G401 (cell line): Measurements from ENCODE around the gene FOLR2. TPM values are rescaled to one million over a fixed set of nuclear protein-coding genes. Genes with fewer than 3 reads are reported as not detected.
"Not testable (repeated sequence)": the region's sequence is repeated elsewhere in the genome, so short reads cannot be mapped to it uniquely, and the experiment has no call there.

Experiments used
- DNase-seq: peaks from one replicate; pipeline ENCODE4 v3.0.0-alpha.2; 2015; ENCODE audit warnings: low spot score
- in situ Hi-C: cut with HindIII; loops from 2 replicates; pipeline ENCODE4 v1.10.0; 2016; ENCODE audit warnings: low sequenced_read_pairs, mixed read lengths
- total RNA-seq: library from RNA; depleted of rRNA; stranded (reverse); fragments of >200 nt; shearing (Covaris generic); gene quantifications from 2 replicates; pipeline ENCODE4 v1.2.3, GENCODE V29; 2014

FOLR2 gene
- total RNA-seq, 1 experiment from 2014 or later: not detected

GRCh38 chr11:72203163-72203562 is 13.4 kb upstream of the FOLR2 start:
- in situ Hi-C loops: no loop called here

GRCh38 chr11:72204886-72205285 is 11.7 kb upstream of the FOLR2 start:
- no peak for DNase-seq
- in situ Hi-C loops: no loop called here

More at GRCh38 chr11:72203163-72203562, 13.4 kb upstream of the FOLR2 start:
- no peak for DNase-seq

DNA sequence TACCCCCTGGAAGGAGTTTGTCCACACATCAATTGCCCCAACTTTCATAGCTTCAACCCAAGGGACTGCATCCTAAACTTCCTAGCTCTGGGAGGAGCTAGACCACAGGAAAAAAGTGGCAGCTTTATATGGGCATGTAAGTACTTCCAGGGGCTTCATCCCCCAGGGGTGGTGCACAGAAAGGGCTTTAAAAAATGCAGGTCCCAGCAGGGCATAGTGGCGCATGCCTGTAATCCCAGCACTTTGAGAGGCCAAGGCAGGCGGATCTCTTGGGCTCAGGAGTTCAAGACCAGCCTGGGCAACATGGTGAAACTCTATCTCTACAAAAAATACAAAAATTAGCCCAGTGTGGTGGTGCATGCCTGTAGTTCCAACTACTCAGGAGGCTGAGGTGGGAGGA is 9.8 kb upstream of the FOLR2 start:
- DNase-seq, in situ Hi-C loops: not testable (repeated sequence)

- in situ Hi-C loops: no loop called here
- DNase-seq: no peak
Observed at GRCh38 chr11:72208281-72208680, 8.3 kb upstream of the FOLR2 start.

DNA sequence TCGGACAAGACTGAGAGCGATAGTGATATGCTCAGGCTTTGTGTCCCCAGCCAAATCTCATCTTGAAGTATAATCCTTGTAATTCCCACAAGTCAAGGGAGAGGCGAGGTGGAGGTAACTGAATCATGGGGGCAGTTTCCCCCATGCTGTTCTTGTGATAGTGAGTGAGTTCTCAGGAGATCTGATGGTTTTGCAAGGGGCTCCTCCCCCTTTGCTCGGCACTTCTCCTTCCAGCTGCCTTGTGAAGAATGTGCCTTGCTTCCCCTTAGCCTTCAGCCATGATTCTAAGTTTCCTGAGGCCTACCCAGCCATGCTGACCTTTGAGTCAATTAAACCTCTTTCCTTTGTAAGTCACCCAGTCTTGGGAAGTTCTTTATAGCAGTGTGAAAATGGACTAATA is 7.5 kb upstream of the FOLR2 start:
- in situ Hi-C loops: no loop called here

GRCh38 chr11:72217841-72218240 is 1.2 kb downstream of the FOLR2 start:
- no peak for DNase-seq
- in situ Hi-C loops: no loop called here

More for the DNA sequence above, 7.5 kb upstream of the FOLR2 start:
- no peak for DNase-seq

- no peak for DNase-seq
- in situ Hi-C loops: no loop called here
Observed at GRCh38 chr11:72218251-72218745, 1.7 kb downstream of the FOLR2 start.

DNA sequence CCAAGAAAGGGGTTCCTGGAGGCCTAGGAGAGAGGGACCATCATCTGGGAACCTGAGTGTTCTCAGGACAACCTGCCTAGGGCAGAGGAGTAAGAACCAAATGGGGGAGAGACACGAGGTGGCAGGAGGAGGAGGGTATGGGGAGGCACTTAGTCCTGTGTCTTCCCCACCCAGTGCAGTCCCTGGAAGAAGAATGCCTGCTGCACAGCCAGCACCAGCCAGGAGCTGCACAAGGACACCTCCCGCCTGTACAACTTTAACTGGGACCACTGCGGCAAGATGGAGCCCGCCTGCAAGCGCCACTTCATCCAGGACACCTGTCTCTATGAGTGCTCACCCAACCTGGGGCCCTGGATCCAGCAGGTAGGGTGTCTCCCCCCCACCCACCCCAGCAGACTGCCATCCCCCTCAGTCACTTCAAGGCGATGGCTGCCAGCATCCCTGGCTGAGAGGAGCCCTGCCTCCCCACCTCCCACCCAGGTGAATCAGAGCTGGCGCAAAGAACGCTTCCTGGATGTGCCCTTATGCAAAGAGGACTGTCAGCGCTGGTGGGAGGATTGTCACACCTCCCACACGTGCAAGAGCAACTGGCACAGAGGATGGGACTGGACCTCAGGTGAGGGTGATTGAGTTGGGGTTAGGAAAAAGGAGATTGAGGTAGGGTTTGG is 4.2 kb downstream of the FOLR2 start:
- in situ Hi-C loops: no loop called here
- DNase-seq: no peak

DNA sequence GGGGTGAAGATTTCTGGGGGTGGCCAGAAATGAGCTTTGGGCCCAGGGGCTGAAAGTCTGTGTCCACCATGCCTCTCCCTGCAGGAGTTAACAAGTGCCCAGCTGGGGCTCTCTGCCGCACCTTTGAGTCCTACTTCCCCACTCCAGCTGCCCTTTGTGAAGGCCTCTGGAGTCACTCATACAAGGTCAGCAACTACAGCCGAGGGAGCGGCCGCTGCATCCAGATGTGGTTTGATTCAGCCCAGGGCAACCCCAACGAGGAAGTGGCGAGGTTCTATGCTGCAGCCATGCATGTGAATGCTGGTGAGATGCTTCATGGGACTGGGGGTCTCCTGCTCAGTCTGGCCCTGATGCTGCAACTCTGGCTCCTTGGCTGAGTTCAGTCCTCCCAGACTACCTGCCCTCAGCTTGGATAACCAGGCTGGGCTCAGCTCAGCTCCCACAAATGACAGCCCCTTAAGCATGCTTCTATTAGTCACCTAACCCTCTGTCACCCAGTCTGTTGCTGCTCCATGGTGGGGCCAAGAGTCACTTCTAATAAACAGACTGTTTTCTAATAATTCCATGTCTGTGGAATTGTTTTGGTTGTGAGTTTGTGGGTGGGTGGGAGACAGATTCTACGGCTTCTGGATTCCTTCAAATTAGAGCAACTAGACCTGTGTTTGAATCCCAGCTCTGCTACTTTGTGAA is 4.9 kb downstream of the FOLR2 start:
- in situ Hi-C loops: no loop called here
- DNase-seq: no peak

DNA sequence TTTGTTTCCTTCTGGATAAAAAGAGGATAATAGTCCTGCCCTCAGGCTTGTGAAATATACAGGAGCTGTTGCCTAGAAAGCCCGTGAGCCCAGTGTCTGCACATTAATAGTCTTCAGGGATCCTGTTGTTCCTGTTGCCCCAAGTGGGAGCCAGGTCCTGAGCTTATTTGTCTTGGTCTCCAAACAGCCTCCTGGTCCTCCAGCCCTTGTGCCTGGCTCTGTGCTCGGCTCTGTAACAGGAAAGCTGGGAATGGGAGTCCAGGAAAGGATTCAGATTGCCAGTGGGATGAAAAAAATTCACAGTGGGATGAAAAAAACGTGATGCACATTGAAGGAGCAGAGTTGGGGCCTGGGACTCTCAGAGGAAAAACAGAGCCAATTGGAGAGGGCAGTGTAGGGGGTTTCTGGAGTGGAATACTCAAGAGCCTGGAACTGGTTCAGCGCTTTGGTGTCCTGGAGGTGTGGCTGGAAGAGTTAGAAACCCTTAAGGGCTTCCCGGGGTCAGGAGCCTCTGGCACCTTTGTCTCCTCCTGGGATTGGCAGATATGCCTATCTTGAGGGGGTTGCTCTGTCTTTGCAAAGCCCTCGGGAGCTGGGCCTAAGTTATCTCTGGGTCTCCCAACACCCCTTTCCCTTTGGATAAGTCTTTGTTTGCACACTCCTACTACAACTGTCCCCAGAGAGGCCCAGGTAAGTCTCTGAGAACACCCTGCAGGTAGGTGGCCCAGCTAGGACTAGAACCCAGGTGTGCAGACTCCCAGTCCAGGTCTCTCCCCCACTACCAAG is 5.7 kb downstream of the FOLR2 start:
- no peak for DNase-seq
- in situ Hi-C loops: no loop called here

- DNase-seq: peak; percentile 65
- in situ Hi-C loops: no loop called here
Observed at GRCh38 chr11:72222907-72223614, 6.5 kb downstream of the FOLR2 start.

GRCh38 chr11:72223615-72224563 is 7.3 kb downstream of the FOLR2 start:
- peak; percentile 7 for DNase-seq
- in situ Hi-C loops: no loop called here

DNA sequence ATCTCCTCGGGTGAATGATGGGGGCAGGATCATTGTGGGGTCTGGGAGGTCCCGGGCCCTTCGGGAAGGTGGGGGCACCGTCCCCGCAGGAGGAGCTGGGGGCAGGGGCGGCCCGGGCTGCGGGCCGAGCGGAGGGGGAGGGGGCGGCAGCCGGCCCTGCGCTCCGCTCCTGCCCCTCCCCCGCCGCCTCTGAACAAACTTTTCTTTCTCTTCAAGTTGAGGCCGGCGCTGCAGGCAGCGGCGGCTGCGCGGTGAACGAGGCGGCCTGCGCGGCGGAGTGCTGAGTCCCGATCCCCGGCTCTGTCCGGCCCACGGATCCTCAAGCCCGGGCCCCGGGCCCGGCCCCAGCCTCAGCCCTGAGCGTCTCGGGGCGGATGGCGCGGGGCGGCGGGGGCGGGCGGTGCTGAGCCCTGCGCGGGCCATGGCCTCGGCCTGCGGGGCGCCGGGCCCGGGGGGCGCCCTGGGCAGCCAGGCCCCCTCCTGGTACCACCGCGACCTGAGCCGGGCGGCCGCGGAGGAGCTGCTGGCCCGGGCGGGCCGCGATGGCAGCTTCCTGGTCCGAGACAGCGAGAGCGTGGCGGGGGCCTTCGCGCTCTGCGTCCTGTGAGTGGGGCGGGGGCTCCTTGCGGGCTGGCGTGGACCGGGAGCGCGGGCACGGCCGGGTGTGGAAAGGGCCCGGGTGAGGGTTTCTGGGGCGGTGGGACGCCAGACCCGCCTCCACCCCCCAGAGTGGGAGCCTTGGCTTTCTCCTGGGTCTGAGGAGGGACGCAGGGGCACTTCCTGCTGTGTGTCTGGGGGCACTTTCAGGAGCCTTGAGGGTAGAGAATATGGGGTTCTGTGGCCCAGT is 8.2 kb downstream of the FOLR2 start, which contains the start of gene INPPL1:
Gene INPPL1 (plus strand): TSS at position 204 of the 847 bp plus-strand sequence. CDS start 218 bp downstream, at position 422.
- in situ Hi-C loops: no loop called here
- DNase-seq: no peak

- no peak for DNase-seq
- in situ Hi-C loops: no loop called here
Observed at GRCh38 chr11:72225411-72225951, 8.9 kb downstream of the FOLR2 start.

DNA sequence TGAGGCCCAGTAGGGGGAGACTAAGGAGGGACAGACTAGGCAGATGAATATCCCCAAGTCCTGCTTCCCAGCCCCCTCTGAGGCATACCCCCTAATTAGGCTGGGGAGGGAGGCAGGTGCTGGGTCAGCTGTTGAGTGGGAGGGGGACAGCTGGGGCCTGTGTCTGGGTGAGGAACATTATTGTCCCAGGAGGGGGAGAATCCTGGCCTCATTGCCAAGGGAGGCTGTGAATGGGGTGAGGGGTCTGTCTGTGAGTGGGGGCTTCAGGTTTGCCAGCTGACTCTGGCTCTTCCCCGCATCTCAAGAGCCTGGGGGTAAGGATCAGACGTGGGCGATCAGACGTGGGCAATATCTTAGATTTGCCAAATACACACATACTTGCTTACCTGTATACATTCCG is 10.1 kb downstream of the FOLR2 start:
- in situ Hi-C loops: no loop called here
- no peak for DNase-seq

- in situ Hi-C loops: no loop called here
- no peak for DNase-seq
Observed at GRCh38 chr11:72227316-72228228, 11.0 kb downstream of the FOLR2 start.
